GM21737 (cell line): ENCODE data around the gene PROSER3.
"Not testable (repeated sequence)": the region's sequence is repeated elsewhere in the genome, so short reads cannot be mapped to it uniquely, and the experiment has no call there.

ENCODE experiments used
- ATAC-seq: cut with Tn5 transposase; IDR thresholded peaks from one replicate; pipeline ENCODE4 v1.9.1; 2021; ENCODE audit warnings: mild to moderate bottlenecking, moderate library complexity; ENCODE audit not compliant: unreplicated experiment

Gene PROSER3

DNA sequence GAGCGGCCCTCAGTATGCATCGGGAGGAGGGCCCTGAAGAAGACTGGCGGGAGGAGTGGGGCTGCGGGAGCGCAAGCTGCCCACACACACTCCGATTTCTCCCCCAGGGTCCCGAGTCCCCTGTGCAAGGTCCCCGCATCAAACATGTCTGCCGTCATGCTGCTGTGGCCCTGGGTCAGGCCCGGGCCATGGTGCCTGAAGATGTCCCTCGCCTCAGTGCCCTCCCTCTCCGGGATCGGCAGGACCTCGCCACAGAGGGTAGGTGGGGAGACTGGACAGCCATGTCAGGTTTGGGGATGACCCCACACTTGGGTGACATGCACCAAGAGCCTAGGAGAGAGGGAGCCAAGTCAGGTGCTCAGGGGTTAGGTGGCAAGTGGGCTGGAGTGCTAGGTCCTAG, 35.5 kb upstream of the PROSER3 start:
- ATAC-seq, result no peak

DNA sequence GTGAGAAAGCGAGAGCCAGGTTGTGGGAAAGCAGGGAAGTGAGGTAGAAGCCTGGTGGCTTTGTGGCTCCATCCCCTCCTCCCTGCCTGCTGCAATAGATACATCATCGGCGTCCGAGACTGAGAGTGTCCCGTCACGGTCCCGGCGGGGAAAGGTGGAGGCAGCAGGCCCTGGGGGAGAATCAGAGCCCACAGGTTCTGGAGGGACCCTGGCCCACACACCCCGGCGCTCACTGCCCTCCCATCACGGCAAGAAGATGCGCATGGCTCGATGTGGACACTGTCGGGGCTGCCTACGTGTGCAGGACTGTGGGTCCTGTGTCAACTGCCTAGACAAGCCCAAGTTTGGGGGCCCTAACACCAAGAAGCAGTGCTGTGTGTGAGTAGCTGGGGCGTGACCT, 35.1 kb upstream of the PROSER3 start:
- ATAC-seq, result no peak

GRCh38 chr19:35723671-35724070, 34.3 kb upstream of the PROSER3 start:
- no peak for ATAC-seq

DNA sequence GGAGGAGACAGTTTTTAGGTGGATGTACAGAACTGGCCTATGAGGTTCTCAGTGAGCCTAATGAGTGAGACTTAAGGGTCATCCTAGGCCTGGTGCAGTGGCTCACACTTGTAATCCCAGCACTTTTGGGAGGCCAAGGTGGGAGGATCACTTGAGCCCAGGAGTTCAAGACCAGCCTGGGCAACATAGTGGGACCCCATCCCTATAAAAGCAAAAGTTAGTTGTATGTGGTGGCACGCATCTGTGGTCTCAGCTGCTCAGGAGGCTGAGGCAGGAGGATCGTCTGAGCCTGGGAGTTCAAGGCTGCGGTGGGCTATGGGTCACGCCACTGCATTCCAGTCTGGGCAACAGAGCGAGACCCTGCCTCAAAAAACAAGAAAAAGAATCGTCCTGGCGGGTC, 33.8 kb upstream of the PROSER3 start:
- not testable (repeated sequence) for ATAC-seq

DNA sequence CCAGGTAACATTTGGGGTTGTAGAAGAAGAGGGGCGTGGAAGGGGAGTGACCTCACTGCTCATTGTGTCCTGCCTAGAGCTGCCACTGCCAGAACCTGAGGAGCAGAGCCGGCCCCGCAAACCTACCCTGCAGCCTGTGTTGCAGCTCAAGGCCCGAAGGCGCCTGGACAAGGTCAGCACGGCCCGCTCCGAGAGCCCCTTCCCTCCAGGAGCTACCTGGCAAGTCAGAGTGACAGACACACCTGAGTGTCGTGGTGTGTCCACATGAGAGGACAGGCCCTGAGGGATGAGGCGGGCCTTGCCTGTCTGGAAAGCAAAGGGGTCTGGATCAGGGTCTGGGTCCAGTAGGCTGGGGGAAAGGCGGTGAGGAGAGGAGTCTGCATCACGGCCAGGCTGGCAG, 33.4 kb upstream of the PROSER3 start:
- ATAC-seq, result no peak

DNA sequence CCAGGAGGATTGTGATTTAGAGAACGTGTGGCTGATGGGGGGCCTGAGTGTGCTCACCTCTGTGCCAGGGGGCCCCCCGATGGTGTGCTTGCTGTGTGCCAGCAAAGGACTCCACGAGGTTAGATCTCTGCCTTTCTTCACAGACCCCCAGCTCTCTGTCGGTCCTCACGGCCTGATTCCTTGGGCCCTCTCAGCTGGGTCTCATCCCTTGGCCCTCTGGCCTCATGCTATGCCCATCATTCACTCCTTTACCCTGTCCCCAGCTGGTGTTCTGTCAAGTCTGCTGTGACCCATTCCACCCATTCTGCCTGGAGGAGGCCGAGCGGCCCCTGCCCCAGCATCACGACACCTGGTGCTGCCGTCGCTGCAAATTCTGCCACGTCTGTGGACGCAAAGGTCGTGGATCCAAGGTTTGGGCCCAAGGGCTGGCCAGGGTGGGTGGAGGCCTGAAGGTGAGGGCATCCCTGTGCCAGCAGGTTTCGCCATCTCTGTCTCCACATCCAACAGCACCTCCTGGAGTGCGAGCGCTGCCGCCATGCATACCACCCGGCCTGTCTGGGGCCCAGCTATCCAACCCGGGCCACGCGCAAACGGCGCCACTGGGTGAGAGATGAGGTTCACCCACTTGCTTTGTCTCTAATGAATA, 32.6 kb upstream of the PROSER3 start:
- ATAC-seq, result no peak

GRCh38 chr19:35727053-35727955, 30.7 kb upstream of the PROSER3 start:
- ATAC-seq, result no peak

GRCh38 chr19:35727956-35728706, 29.8 kb upstream of the PROSER3 start:
- ATAC-seq, result no peak

GRCh38 chr19:35729021-35729420, 29.0 kb upstream of the PROSER3 start:
- ATAC-seq, result no peak

GRCh38 chr19:35729763-35730162, 28.2 kb upstream of the PROSER3 start:
- ATAC-seq, result no peak

DNA sequence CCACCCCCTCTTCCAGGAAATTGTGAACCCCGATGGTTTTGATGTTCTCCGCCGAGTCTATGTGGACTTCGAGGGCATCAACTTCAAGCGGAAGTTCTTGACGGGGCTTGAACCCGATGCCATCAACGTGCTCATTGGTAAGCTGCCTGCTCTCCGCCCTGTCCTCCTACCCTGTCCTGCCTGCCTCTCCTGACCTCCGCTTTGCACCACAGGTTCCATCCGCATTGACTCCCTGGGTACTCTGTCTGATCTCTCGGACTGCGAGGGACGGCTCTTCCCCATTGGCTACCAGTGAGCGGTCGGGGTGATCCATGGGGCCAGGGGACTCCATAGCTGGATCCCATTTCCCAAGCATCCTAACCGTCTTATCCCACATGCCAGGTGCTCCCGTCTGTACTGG, 27.6 kb upstream of the PROSER3 start:
- ATAC-seq, result no peak

- ATAC-seq, result no peak
Observed at GRCh38 chr19:35731353-35731752, 26.6 kb upstream of the PROSER3 start.

- ATAC-seq, result no peak
Observed at GRCh38 chr19:35731779-35732405, 26.1 kb upstream of the PROSER3 start.

DNA sequence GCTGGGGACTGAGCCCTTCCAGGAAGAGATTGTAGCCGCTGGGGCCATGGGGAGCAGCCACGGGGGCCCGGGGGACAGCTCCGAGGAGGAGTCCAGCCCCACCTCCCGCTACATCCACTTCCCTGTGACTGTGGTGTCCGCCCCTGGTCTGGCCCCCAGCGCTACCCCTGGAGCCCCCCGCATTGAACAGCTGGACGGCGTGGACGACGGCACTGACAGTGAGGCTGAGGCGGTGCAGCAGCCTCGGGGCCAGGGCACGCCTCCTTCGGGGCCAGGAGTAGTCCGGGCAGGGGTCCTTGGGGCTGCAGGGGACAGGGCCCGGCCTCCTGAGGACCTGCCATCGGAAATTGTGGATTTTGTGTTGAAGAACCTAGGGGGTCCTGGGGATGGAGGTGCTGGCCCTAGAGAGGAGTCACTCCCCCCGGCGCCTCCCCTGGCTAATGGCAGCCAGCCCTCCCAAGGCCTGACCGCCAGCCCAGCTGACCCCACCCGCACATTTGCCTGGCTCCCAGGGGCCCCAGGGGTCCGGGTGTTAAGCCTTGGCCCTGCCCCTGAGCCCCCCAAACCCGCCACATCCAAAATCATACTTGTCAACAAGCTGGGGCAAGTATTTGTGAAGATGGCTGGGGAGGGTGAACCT, 25.3 kb upstream of the PROSER3 start:
- no peak for ATAC-seq

DNA sequence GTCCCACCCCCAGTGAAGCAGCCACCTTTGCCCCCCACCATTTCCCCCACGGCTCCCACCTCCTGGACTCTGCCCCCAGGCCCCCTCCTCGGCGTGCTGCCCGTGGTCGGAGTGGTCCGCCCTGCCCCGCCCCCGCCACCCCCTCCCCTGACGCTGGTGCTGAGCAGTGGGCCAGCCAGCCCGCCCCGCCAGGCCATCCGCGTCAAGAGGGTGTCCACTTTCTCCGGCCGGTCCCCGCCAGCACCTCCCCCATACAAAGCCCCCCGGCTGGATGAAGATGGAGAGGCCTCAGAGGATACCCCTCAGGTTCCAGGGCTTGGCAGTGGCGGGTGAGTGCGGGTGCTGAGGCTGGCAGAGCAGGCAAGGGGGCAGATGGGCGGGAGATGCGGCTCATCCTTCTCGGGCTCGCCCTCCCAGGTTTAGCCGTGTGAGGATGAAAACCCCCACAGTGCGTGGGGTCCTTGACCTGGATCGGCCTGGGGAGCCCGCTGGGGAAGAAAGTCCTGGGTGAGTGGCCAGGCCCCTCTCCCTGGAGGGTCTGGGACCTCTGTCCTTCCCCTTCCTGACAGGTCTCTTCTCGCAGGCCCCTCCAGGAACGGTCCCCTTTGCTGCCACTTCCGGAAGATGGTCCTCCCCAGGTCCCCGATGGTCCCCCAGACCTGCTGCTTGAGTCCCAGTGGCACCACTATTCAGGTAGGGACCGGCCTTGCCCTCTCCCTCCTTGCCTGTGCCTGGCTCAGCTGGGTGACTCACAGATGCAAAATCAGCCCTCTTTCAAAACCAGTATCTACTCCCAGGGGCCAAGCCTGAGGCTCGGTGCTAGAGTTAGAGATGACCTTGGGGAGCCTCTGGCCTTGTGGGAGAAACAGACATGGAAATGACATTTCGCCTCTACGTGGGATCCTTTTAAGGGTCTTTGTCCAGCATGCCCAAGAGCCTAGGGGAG, 24.5 kb upstream of the PROSER3 start:
- no peak for ATAC-seq

GRCh38 chr19:35734273-35734672, 23.7 kb upstream of the PROSER3 start:
- no peak for ATAC-seq

GRCh38 chr19:35734889-35735288, 23.1 kb upstream of the PROSER3 start:
- ATAC-seq, result no peak

DNA sequence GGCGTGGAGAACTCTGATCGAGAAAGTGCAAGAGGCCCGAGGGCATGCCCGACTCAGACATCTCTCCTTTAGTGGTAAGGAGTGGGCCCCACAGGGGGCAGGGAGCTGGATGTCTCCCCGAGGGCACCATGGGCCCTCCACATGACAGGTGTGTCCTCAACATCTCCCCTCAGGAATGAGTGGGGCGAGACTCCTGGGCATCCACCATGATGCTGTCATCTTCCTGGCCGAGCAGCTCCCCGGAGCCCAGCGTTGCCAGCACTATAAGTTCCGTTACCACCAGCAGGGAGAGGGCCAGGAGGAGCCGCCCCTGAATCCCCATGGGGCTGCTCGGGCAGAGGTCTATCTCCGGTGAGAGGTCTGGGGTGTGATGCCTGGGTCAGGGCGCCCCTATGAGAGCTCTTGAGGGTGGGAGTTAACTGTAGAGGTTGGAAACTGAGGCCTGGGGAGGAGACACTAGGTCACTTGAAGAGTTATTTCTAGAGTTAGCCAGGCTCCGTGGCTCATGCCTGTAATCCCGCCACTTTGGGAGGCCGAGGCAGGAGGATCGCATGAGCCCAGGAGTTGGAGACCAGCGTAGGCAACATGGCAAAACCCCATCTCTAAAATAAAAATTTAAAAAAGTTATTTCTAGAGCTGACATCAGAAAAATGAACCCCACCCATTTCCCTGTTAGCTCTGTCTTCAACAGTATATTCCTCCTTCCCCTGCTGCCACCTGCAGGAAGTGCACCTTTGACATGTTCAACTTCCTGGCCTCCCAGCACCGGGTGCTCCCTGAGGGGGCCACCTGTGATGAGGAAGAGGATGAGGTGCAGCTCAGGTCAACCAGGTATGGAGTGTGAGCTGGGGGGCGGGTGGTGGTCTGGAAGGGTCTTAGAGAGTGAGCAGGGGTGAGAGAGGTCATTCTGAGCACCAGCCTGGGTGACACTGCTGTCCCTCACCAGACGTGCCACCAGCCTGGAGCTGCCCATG, 20.8 kb upstream of the PROSER3 start:
- ATAC-seq, result no peak
